SK-N-SH (cell line): ENCODE results near the gene APEH. TPM values are rescaled to one million over a fixed set of nuclear protein-coding genes. Genes with fewer than 3 reads are reported as not detected.

Experiments
- CTCF ChIA-PET: fragments of 300-600, 350-600 bp; formaldehyde crosslinking; extraction: SDS; loops from one replicate; lab custom pipeline; 2021; lab: Yijun Ruan, JAX
- POLR2A ChIA-PET: fragments of 350-600 bp; sonication (Branson Sonifier 250); formaldehyde crosslinking; extraction: SDS; loops from one replicate; lab custom pipeline; 2020; ENCODE audit warnings: antibody characterized with exemption, inconsistent platforms; lab: Yijun Ruan, JAX
- DNase-seq: peaks from one replicate; pipeline ENCODE4 v3.0.0; 2012
- H2AFZ ChIP-seq: fragments of 200-600 bp; sonication (generic); 2 replicates; pipeline ENCODE4 v1.8.1; 2016; ENCODE audit warnings: antibody characterized with exemption, mild to moderate bottlenecking, low read depth
- H3F3A ChIP-seq: fragments of 200-600 bp; sonication (generic); replicated peaks from 2 replicates; pipeline ENCODE3; 2016; ENCODE audit warnings: antibody characterized with exemption, mild to moderate bottlenecking; ENCODE audit not compliant: insufficient read depth
- H3K27ac ChIP-seq, 2 experiments: fragments of 200-500 bp in 1 of 2; fragments of 200-600 bp in 1 of 2; sonication (Bioruptor generic) in 1 of 2; sonication (generic), shearing (Covaris generic) in 1 of 2; 2 replicates each; pipeline versions ENCODE4 v1.5.1 to v1.6.1; 2014 to 2016; ENCODE audit warnings: low read depth in 2 of 2, inconsistent platforms in 1 of 2, low read length in 1 of 2, mild to moderate bottlenecking in 1 of 2, mixed read lengths in 1 of 2
- H3K27me3 ChIP-seq: fragments of 200-600 bp; sonication (generic), shearing (Covaris generic); 2 replicates; pipeline ENCODE4 v1.6.1; 2016; ENCODE audit warnings: mixed run types; ENCODE audit not compliant: insufficient read depth
- H3K36me3 ChIP-seq, 2 experiments: fragments of 200-500 bp in 1 of 2; fragments of 200-600 bp in 1 of 2; sonication (Bioruptor generic) in 1 of 2; sonication (generic) in 1 of 2; replicated peaks in 1 of 2; 2 replicates each; pipeline versions ENCODE3 to v1.5.1; 2014 to 2016; ENCODE audit warnings: low read length in 1 of 2, mild to moderate bottlenecking in 1 of 2; ENCODE audit not compliant: insufficient read depth in 2 of 2, control insufficient read depth in 1 of 2
- H3K4me1 ChIP-seq, 2 experiments: fragments of 200-500 bp in 1 of 2; fragments of 200-600 bp in 1 of 2; sonication (Bioruptor generic) in 1 of 2; sonication (generic), shearing (Covaris generic) in 1 of 2; 2 replicates each; pipeline versions ENCODE4 v1.5.1 to v1.6.1; 2014 to 2016; ENCODE audit warnings: low read depth in 1 of 2, low read length in 1 of 2, mixed run types in 1 of 2; ENCODE audit not compliant: insufficient read depth in 2 of 2, control insufficient read depth in 1 of 2
- H3K4me2 ChIP-seq: fragments of 200-600 bp; sonication (generic), shearing (Covaris generic); 2 replicates; pipeline ENCODE4 v1.6.1; 2017; ENCODE audit warnings: mixed run types
- H3K4me3 ChIP-seq, 2 experiments: fragments of 200-500 bp in 1 of 2; fragments of 200-600 bp in 1 of 2; sonication (Bioruptor generic) in 1 of 2; sonication (generic), shearing (Covaris generic) in 1 of 2; 2 replicates each; pipeline versions ENCODE4 v1.5.1 to v1.8.1; 2014 to 2016; ENCODE audit warnings: low read depth in 2 of 2, inconsistent platforms in 1 of 2, low read length in 1 of 2, mild to moderate bottlenecking in 1 of 2, mixed read lengths in 1 of 2, moderate library complexity in 1 of 2
- H3K79me2 ChIP-seq: fragments of 200-600 bp; sonication (generic); 2 replicates; pipeline ENCODE4 v1.8.1; 2017; ENCODE audit warnings: mild to moderate bottlenecking; ENCODE audit not compliant: insufficient read depth
- H3K9ac ChIP-seq: fragments of 200-600 bp; sonication (generic); 2 replicates; pipeline ENCODE4 v1.6.1; 2017; ENCODE audit warnings: mixed run types
- H3K9me2 ChIP-seq: fragments of 200-600 bp; sonication (generic); 2 replicates; pipeline ENCODE4 v1.6.1; 2017; ENCODE audit warnings: mixed run types
- H3K9me3 ChIP-seq: fragments of 200-600 bp; sonication (generic); 2 replicates; pipeline ENCODE4 v1.6.1; 2017; ENCODE audit warnings: mixed run types, mild to moderate bottlenecking, moderate library complexity
- H4K20me1 ChIP-seq: fragments of 200-600 bp; sonication (generic); 2 replicates; pipeline ENCODE4 v1.6.1; 2017; ENCODE audit warnings: mild to moderate bottlenecking, mixed run types; ENCODE audit not compliant: insufficient read depth
- CHD2 ChIP-seq: fragments of 150-350 bp; IDR thresholded peaks from 2 replicates; pipeline ENCODE4 v1.6.1; 2018; ENCODE audit warnings: low read length; ENCODE audit not compliant: partially characterized antibody
- EP300 ChIP-seq, 2 experiments: IDR thresholded peaks; 2 replicates each; pipeline versions ENCODE4 v1.4.0 to v1.6.1; 2012; ENCODE audit warnings: borderline replicate concordance in 1 of 2, low read depth in 1 of 2, low read length in 1 of 2
- EZH2phosphoT487 ChIP-seq: fragments of 200-600 bp; sonication (generic); IDR thresholded peaks from 2 replicates; pipeline ENCODE4 v1.6.1; 2017; ENCODE audit warnings: low read depth, mixed run types, mild to moderate bottlenecking, antibody characterized with exemption, moderate library complexity, borderline replicate concordance
- FOSL2 ChIP-seq: IDR thresholded peaks from 2 replicates; pipeline ENCODE4 v1.4.0; 2012; ENCODE audit warnings: low read depth, mild to moderate bottlenecking, moderate library complexity, borderline replicate concordance
- GABPA ChIP-seq: IDR thresholded peaks from 2 replicates; pipeline ENCODE4 v1.4.0; 2012; ENCODE audit warnings: low read depth, mild to moderate bottlenecking
- JUND ChIP-seq: IDR thresholded peaks from 2 replicates; pipeline ENCODE4 v1.4.0; 2012
- NFIC ChIP-seq: IDR thresholded peaks from 2 replicates; pipeline ENCODE4 v1.4.0; 2012; ENCODE audit warnings: borderline replicate concordance
- POLR2AphosphoS5 ChIP-seq: IDR thresholded peaks from 2 replicates; pipeline ENCODE4 v1.6.1; 2012; ENCODE audit warnings: low read depth, low read length
- RAD21 ChIP-seq: IDR thresholded peaks from 2 replicates; pipeline ENCODE4 v1.6.1; 2012; ENCODE audit warnings: mild to moderate bottlenecking, low read length
- RFX5 ChIP-seq: IDR thresholded peaks from 2 replicates; pipeline ENCODE4 v1.6.1; 2012; ENCODE audit warnings: mild to moderate bottlenecking, improper control_type of control experiment, low read length
- RXRA ChIP-seq: IDR thresholded peaks from 2 replicates; pipeline ENCODE4 v1.4.0; 2012; ENCODE audit warnings: low read depth, mild to moderate bottlenecking, borderline replicate concordance
- SIN3A ChIP-seq: IDR thresholded peaks from 2 replicates; pipeline ENCODE4 v1.6.1; 2012; ENCODE audit warnings: low read depth, mild to moderate bottlenecking, low read length, moderate library complexity, borderline replicate concordance
- SMC3 ChIP-seq: IDR thresholded peaks from 2 replicates; pipeline ENCODE4 v1.6.1; 2012; ENCODE audit warnings: low read depth, low read length, improper control_type of control experiment
- TCF12 ChIP-seq: IDR thresholded peaks from 2 replicates; pipeline ENCODE4 v1.4.0; 2012
- WGBS: methylation state at CpG from one replicate; pipeline ENCODE4 v1.1.6; 2017; ENCODE audit warnings: low lambda C conversion rate; 5-methylcytosine and 5-hydroxymethylcytosine counted together
- polyA plus RNA-seq, 3 experiments: library from polyadenylated mRNA; depleted of rRNA; stranded (reverse); fragments of >200 nt; gene quantifications; 2 replicates each; pipeline ENCODE4 v1.2.3, GENCODE V29; 2012
- TF ChIP-seq, protein P1 (sequence below): IDR thresholded peaks from 2 replicates; pipeline ENCODE4 v1.4.0; 2012; ENCODE audit warnings: low read depth
- TF ChIP-seq, protein P2 (sequence below): IDR thresholded peaks from 2 replicates; pipeline ENCODE4 v1.4.0; 2012; ENCODE audit warnings: low read depth, borderline replicate concordance
- TF ChIP-seq, protein P3 (sequence below): fragments of 150-350 bp; IDR thresholded peaks from 2 replicates; pipeline ENCODE4 v1.6.1; 2017; ENCODE audit warnings: antibody characterized with exemption, low read length, low read depth, borderline replicate concordance
- TF ChIP-seq, protein P4 (sequence below): IDR thresholded peaks from 2 replicates; pipeline ENCODE4 v1.4.0; 2012; ENCODE audit warnings: low read depth, borderline replicate concordance

Gene APEH
- polyA plus RNA-seq, 1 of the 3 experiments (the other 2 are of a cell fraction) = 112 TPM

DNA sequence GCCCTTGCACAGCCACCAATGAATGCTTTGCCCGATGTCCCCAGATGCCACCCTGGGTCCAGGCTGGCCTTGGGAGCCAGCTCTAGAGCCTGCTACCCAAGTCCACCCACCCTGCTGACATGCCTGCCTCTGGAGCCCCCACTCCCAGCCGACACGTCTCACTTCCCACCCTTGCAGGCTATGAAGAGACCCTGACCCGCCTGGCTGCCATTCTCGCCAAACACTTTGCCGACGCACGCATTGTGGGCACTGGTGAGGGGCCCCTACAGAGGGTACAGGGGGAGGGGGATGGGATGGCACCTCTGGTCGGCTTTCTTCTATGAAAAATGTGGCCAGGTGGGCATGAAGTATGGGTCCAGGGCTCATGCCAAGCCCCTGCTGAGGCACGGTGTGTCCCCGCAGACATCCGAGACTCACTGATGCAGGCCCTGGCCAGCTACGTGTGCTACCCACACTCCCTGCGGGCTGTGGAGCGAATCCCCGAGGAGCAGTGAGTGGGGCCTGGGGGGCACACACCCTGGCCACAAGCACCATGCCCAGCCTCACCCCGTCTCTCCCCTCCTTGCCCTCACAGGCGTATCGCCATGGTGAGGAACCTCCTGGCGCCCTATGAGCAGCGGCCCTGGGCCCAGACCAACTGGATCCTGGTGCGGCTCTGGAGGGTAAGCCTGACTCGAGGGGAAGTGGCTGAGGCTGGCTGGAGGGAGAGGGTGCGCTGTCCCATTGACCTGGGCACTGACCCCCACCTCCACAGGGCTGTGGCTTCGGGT lies 39.4 kb downstream of the APEH start:
- Histone ChIP-seq H3K9me3 (no peaks in the 10 kb centered on the region), H4K20me1 (no peaks in the 10 kb centered on the region), H3F3A (no peaks in the 10 kb centered on the region), H3K27ac (no peak overlapping the region), H2AFZ (no peak overlapping the region), H3K79me2 (no peaks in the 10 kb centered on the region), H3K4me2 (no peak overlapping the region), H3K9ac (no peak overlapping the region), H3K4me1 (peaks cover 0 to 5% of the 10 kb centered on the region in 2 experiments; a peak in 1 of 4 replicates), H3K4me3 (no peak overlapping the region), H3K9me2 (no peaks in the 10 kb centered on the region), H3K36me3 (peaks cover 8 to 16% of the 10 kb centered on the region in 2 experiments), H3K27me3 (no peaks in the 10 kb centered on the region)
- DNase-seq = no peak
- TF ChIP-seq, protein P1, sequence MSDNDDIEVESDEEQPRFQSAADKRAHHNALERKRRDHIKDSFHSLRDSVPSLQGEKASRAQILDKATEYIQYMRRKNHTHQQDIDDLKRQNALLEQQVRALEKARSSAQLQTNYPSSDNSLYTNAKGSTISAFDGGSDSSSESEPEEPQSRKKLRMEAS = no peak
- TF ChIP-seq NFIC (no peak), CHD2 (no peak), GABPA (no peak), RXRA (no peak), SIN3A (no peak)
- ChIA-PET CTCF (interaction anchor here (1.2 to 1.8 kb wide), 3 partner anchors 12 to 174 kb away, joined by 3 to 9 read pairs (median 3); no protein-coding TSS in a partner anchor), POLR2A (interaction anchor here (0.9 kb wide), 1 partner anchor 174 kb away, joined by 4 read pairs; no protein-coding TSS in a partner anchor)
- WGBS = 86% methylated on average over 11 of the region's 25 CpGs

DNA sequence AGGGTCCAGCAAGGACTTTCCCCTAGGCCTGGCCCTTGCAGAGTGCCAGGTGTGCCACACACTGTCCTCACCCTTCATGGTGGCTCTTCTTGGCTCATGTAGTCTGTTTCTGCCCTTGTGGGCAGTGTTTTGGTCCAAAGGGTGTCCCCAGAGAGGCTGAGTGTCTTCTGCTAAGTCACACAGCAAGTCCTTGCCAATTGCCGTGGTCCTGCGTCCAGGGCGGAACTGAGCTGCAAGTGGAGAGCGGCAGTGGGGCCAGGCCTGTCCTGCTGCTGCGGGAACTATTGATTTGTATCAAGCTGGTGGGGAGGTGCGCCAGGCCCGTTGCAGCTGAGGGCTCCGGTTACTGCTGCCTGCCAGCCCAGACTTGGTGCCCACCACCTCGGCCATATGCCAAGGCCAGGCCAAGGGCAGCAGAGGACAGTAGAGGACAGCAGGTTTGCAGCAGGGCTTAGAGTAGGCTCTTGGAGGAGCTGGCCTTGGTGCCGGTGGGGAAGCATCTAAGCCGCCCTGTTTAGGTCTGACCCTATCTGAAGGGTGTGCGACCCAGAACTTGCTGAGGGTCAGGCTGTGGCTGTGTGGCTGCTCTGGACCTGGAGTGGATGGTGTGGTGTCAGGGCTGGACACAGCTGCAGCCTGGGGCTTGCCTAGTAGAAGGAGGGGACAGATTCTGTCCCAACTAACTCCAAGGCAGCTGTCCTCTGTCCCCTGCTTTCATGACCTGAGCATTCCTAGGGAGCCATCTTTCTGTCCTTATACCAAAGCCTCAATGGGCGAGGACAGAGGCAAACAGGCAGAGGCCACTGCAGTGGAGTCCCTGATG lies 40.8 kb downstream of the APEH start:
- peaks cover 0 to 12% of the 10 kb centered on the region in 2 experiments; a peak in 1 of 4 replicates for H3K4me1 ChIP-seq
- CTCF ChIA-PET = interaction anchor here (1.0 to 7.9 kb wide), 2 partner anchors 12 to 176 kb away, joined by 3 to 76 read pairs; no protein-coding TSS in a partner anchor
- H3K4me2 ChIP-seq = no peak overlapping the region
- TF ChIP-seq SIN3A (no peak), JUND (no peak), TCF12 (no peak), SMC3 (no peak), NFIC (no peak), CHD2 (no peak), GABPA (no peak), EZH2phosphoT487 (no peak), FOSL2 (no peak), RAD21 (no peak), EP300 (IDR thresholded peaks at IDR 0.05; ENCODE audit: borderline replicate concordance in 1 of 2, low read depth in 1 of 2, low read length in 1 of 2) (no peak), POLR2AphosphoS5 (no peak), RFX5 (no peak)
- TF ChIP-seq, protein P2, sequence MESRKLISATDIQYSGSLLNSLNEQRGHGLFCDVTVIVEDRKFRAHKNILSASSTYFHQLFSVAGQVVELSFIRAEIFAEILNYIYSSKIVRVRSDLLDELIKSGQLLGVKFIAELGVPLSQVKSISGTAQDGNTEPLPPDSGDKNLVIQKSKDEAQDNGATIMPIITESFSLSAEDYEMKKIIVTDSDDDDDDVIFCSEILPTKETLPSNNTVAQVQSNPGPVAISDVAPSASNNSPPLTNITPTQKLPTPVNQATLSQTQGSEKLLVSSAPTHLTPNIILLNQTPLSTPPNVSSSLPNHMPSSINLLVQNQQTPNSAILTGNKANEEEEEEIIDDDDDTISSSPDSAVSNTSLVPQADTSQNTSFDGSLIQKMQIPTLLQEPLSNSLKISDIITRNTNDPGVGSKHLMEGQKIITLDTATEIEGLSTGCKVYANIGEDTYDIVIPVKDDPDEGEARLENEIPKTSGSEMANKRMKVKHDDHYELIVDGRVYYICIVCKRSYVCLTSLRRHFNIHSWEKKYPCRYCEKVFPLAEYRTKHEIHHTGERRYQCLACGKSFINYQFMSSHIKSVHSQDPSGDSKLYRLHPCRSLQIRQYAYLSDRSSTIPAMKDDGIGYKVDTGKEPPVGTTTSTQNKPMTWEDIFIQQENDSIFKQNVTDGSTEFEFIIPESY = no peak
- TF ChIP-seq, protein P3, sequence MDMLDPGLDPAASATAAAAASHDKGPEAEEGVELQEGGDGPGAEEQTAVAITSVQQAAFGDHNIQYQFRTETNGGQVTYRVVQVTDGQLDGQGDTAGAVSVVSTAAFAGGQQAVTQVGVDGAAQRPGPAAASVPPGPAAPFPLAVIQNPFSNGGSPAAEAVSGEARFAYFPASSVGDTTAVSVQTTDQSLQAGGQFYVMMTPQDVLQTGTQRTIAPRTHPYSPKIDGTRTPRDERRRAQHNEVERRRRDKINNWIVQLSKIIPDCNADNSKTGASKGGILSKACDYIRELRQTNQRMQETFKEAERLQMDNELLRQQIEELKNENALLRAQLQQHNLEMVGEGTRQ = no peak
- TF ChIP-seq, protein P1 = no peak
- TF ChIP-seq, protein P4, sequence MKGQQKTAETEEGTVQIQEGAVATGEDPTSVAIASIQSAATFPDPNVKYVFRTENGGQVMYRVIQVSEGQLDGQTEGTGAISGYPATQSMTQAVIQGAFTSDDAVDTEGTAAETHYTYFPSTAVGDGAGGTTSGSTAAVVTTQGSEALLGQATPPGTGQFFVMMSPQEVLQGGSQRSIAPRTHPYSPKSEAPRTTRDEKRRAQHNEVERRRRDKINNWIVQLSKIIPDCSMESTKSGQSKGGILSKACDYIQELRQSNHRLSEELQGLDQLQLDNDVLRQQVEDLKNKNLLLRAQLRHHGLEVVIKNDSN = no peak
- POLR2A ChIA-PET = no interaction called here
- no peaks in the 10 kb centered on the region for H3K9me3 ChIP-seq
- H3K4me3 ChIP-seq = no peak overlapping the region
- H3K27ac ChIP-seq = no peak overlapping the region
- H4K20me1 ChIP-seq = no peaks in the 10 kb centered on the region
- H3K9ac ChIP-seq = no peak overlapping the region
- no peaks in the 10 kb centered on the region for H3K27me3 ChIP-seq
- WGBS = 91% methylated on average over 8 of the region's 13 CpGs
- H3K79me2 ChIP-seq = no peaks in the 10 kb centered on the region
- H3F3A ChIP-seq = peaks cover 3% of the 10 kb centered on the region
- H2AFZ ChIP-seq = no peak overlapping the region
- no peak for DNase-seq
- peaks cover 8 to 16% of the 10 kb centered on the region in 2 experiments for H3K36me3 ChIP-seq
- no peaks in the 10 kb centered on the region for H3K9me2 ChIP-seq
